ENCODE data around the gene GFM1. TPM values are rescaled to one million over a fixed set of nuclear protein-coding genes. Genes with fewer than 3 reads are reported as not detected.

GFM1 gene
- total and polyA plus RNA-seq, 2 donors (not counting 1 experiment from before 2014, with no cell fraction given) = 9.8 to 46.0 TPM

DNA sequence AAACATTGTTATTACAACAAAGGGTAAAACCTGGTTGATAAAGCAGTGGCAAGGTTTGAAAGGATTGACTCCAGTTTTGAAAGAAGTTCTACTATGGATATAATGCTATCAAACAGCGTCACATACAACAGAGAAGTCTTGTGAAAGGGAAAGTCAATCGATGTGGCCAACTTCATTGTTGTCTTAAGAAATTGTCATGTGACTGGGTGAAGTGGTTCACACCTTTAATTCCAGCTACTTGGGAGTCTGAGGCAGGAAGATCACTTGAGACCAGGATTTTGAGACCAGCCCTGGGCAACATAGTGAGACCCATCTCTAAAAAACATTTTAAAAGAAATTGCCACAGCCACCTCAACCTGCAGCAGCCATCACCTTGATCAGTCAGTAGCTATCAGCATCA is 34.4 kb downstream of the GFM1 start:
- H3K9me3 Mint-ChIP-seq (ENCODE audit: insufficient read depth) = no peaks in the 10 kb centered on the region

DNA sequence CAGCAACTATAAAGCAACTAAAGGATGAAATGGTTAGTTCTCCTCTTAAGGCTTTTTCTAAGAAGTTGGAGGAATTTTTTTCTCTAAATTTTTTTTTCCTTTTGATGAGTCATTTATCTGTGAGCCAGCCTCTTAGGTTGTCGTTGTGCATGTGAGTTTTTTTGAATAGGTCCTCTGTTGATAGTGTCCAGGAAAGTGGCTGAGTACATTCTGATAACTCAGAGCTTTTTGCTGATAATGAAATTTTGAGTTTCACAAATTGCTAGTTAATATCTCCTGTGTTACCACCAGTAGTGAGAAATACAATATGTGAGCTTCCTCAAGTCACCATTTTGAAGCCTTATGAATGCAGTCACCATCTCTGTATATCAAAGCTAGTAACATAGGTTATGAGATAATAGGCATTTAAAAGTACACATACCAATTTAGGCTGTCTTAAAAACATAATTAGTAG is 35.2 kb downstream of the GFM1 start:
- H3K36me3 ChIP-seq (replicated peaks in 1 of 2; ENCODE audit: control extremely low read depth in 1 of 2, control insufficient read depth in 1 of 2, extremely low read depth in 1 of 2, insufficient read depth in 2 of 2, low read length in 1 of 2) = peaks cover 6 to 9% of the 10 kb centered on the region in 2 experiments
- H3K9ac ChIP-seq (ENCODE audit: low read length) = no peak overlapping the region
- H3K27ac Mint-ChIP-seq = no peak overlapping the region
- H3K79me2 ChIP-seq (ENCODE audit: control insufficient read depth, insufficient read depth, low read length) = no peaks in the 10 kb centered on the region
- ATAC-seq (ENCODE audit: low read depth) (no peak), DNase-seq (no peak)
- POLR2A ChIA-PET = no interaction called here
- no peaks in the 10 kb centered on the region for H3K27me3 ChIP-seq (replicated peaks in 1 of 4; ENCODE audit: control extremely low read depth in 1 of 4, control insufficient read depth in 3 of 4, insufficient read depth in 4 of 4, low read length in 3 of 4)
- H3K9me3 ChIP-seq (ENCODE audit: control extremely low read depth in 1 of 3, control insufficient read depth in 2 of 3, insufficient read depth in 1 of 3, low read length in 2 of 3) = no peaks in the 10 kb centered on the region
- WGBS (ENCODE audit: insufficient coverage) = no CpG with 5 or more reads among the region's 1 CpG
- TF ChIP-seq EZH2 (IDR thresholded peaks at IDR 0.05; ENCODE audit: borderline replicate concordance, insufficient read depth, low read depth, low read length, poor library complexity, severe bottlenecking) = no peak
- TF ChIP-seq, protein P1, sequence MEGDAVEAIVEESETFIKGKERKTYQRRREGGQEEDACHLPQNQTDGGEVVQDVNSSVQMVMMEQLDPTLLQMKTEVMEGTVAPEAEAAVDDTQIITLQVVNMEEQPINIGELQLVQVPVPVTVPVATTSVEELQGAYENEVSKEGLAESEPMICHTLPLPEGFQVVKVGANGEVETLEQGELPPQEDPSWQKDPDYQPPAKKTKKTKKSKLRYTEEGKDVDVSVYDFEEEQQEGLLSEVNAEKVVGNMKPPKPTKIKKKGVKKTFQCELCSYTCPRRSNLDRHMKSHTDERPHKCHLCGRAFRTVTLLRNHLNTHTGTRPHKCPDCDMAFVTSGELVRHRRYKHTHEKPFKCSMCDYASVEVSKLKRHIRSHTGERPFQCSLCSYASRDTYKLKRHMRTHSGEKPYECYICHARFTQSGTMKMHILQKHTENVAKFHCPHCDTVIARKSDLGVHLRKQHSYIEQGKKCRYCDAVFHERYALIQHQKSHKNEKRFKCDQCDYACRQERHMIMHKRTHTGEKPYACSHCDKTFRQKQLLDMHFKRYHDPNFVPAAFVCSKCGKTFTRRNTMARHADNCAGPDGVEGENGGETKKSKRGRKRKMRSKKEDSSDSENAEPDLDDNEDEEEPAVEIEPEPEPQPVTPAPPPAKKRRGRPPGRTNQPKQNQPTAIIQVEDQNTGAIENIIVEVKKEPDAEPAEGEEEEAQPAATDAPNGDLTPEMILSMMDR (IDR thresholded peaks at IDR 0.05) = no peak
- H3K27me3 Mint-ChIP-seq = no peaks in the 10 kb centered on the region
- no peak overlapping the region for H3K4me3 ChIP-seq (ENCODE audit: control extremely low read depth in 1 of 5, extremely low read depth in 1 of 5, insufficient read depth in 1 of 5, low read depth in 2 of 5, low read length in 4 of 5)
- no peak overlapping the region for H3K4me2 ChIP-seq (replicated peaks; ENCODE audit: low read depth, low read length, poor library complexity, severe bottlenecking)
- no peaks in the 10 kb centered on the region for H3K4me1 Mint-ChIP-seq
- no peak overlapping the region for H2AFZ ChIP-seq (ENCODE audit: insufficient read depth, low read depth, low read length, poor library complexity, severe bottlenecking)
- intact Hi-C loops (cut with micrococcal nuclease) = no loop called here
- H4K20me1 ChIP-seq (ENCODE audit: control insufficient read depth, insufficient read depth, low read length, poor library complexity, severe bottlenecking) = no peaks in the 10 kb centered on the region
- CTCF ChIA-PET = interaction anchor here (2.6 kb wide), 1 partner anchor 19 kb away, joined by 10 read pairs; no protein-coding TSS in a partner anchor
- H3K9me3 Mint-ChIP-seq (ENCODE audit: insufficient read depth) = no peaks in the 10 kb centered on the region
- no peak overlapping the region for H3K27ac ChIP-seq (ENCODE audit: low read length in 2 of 2)
- H3K4me1 ChIP-seq (ENCODE audit: control insufficient read depth in 2 of 2, insufficient read depth in 2 of 2, low read length in 2 of 2) = no peaks in the 10 kb centered on the region
- H3K4me3 Mint-ChIP-seq = no peak overlapping the region

More for the DNA sequence above, 34.4 kb downstream of the GFM1 start:
- Histone ChIP-seq H3K4me1 (ENCODE audit: control insufficient read depth in 2 of 2, insufficient read depth in 2 of 2, low read length in 2 of 2) (no peaks in the 10 kb centered on the region), H3K27ac (ENCODE audit: low read length in 2 of 2) (no peak overlapping the region), H3K4me2 (replicated peaks; ENCODE audit: low read depth, low read length, poor library complexity, severe bottlenecking) (no peak overlapping the region), H3K4me3 (ENCODE audit: control extremely low read depth in 1 of 5, extremely low read depth in 1 of 5, insufficient read depth in 1 of 5, low read depth in 2 of 5, low read length in 4 of 5) (no peak overlapping the region), H4K20me1 (ENCODE audit: control insufficient read depth, insufficient read depth, low read length, poor library complexity, severe bottlenecking) (no peaks in the 10 kb centered on the region), H3K9ac (ENCODE audit: low read length) (no peak overlapping the region), H2AFZ (ENCODE audit: insufficient read depth, low read depth, low read length, poor library complexity, severe bottlenecking) (no peak overlapping the region), H3K79me2 (ENCODE audit: control insufficient read depth, insufficient read depth, low read length) (no peaks in the 10 kb centered on the region), H3K9me3 (ENCODE audit: control extremely low read depth in 1 of 3, control insufficient read depth in 2 of 3, insufficient read depth in 1 of 3, low read length in 2 of 3) (no peaks in the 10 kb centered on the region), H3K36me3 (replicated peaks in 1 of 2; ENCODE audit: control extremely low read depth in 1 of 2, control insufficient read depth in 1 of 2, extremely low read depth in 1 of 2, insufficient read depth in 2 of 2, low read length in 1 of 2) (peaks cover 4 to 6% of the 10 kb centered on the region in 2 experiments), H3K27me3 (replicated peaks in 1 of 4; ENCODE audit: control extremely low read depth in 1 of 4, control insufficient read depth in 3 of 4, insufficient read depth in 4 of 4, low read length in 3 of 4) (no peaks in the 10 kb centered on the region)
- CTCF ChIA-PET = interaction anchor here (2.6 kb wide), 1 partner anchor 18 kb away, joined by 10 read pairs; no protein-coding TSS in a partner anchor
- TF ChIP-seq EZH2 (IDR thresholded peaks at IDR 0.05; ENCODE audit: borderline replicate concordance, insufficient read depth, low read depth, low read length, poor library complexity, severe bottlenecking) = no peak
- TF ChIP-seq, protein P1 (IDR thresholded peaks at IDR 0.05) = no peak
- Mint-ChIP-seq H3K27ac (no peak overlapping the region), H3K4me1 (no peaks in the 10 kb centered on the region), H3K27me3 (no peaks in the 10 kb centered on the region), H3K4me3 (no peak overlapping the region)
- POLR2A ChIA-PET = no interaction called here
- intact Hi-C loops (cut with micrococcal nuclease) = no loop called here
- ATAC-seq (ENCODE audit: low read depth) = no peak
- no CpG with 5 or more reads among the region's 2 CpGs for WGBS (ENCODE audit: insufficient coverage)
- no peak for DNase-seq

All from B cell (primary cell).